Stimulated activated CD4-positive, alpha-beta T cell treated with anti-CD3 and anti-CD28 coated beads, Interleukin-1b, Interleukin-23, amount 100 ng/mL, for 4 hours (primary cell): ENCODE data around the gene HEPACAM.

ENCODE experiments used
- DNase-seq, 2 donors: peaks; one replicate each; pipeline ENCODE4 v3.0.0-alpha.2; 2020; ENCODE audit warnings: low read depth in 2 of 2

The HEPACAM gene

GRCh38 chr11:124886476-124886875 is 49.4 kb downstream of the HEPACAM start:
- DNase-seq: no peak

GRCh38 chr11:124884869-124885479 is 50.9 kb downstream of the HEPACAM start:
- no peak for DNase-seq

GRCh38 chr11:124884340-124884739 is 51.5 kb downstream of the HEPACAM start:
- DNase-seq: no peak

- DNase-seq: no peak
These were observed 53.3 kb downstream of the HEPACAM start for GRCh38 chr11:124882339-124883071.

- no peak for DNase-seq
These were observed 54.9 kb downstream of the HEPACAM start for GRCh38 chr11:124880958-124881357.

- DNase-seq: no peak
These were observed 55.6 kb downstream of the HEPACAM start for GRCh38 chr11:124880290-124880611.

GRCh38 chr11:124879493-124880289 is 56.2 kb downstream of the HEPACAM start:
- no peak for DNase-seq

GRCh38 chr11:124878759-124879492 is 56.9 kb downstream of the HEPACAM start:
- no peak for DNase-seq

- no peak for DNase-seq
These were observed 57.7 kb downstream of the HEPACAM start for GRCh38 chr11:124877910-124878758.

- no peak for DNase-seq
These were observed 58.3 kb downstream of the HEPACAM start for GRCh38 chr11:124877631-124877909.

GRCh38 chr11:124876818-124877630 is 58.8 kb downstream of the HEPACAM start:
- DNase-seq: no peak

- DNase-seq: peak; percentile 67 to 71
These were observed 59.7 kb downstream of the HEPACAM start for GRCh38 chr11:124875943-124876817.

- DNase-seq: no peak
These were observed 60.4 kb downstream of the HEPACAM start for GRCh38 chr11:124875401-124875800.

GRCh38 chr11:124874571-124875255 is 61.1 kb downstream of the HEPACAM start:
- DNase-seq: no peak

- no peak for DNase-seq
These were observed 61.9 kb downstream of the HEPACAM start for GRCh38 chr11:124873951-124874350.

- DNase-seq: no peak
These were observed 63.1 kb downstream of the HEPACAM start for GRCh38 chr11:124872741-124873140.

- DNase-seq: no peak
These were observed 63.6 kb downstream of the HEPACAM start for GRCh38 chr11:124872280-124872679.

GRCh38 chr11:124870430-124870829 is 65.4 kb downstream of the HEPACAM start:
- DNase-seq: no peak

- no peak for DNase-seq
These were observed 65.9 kb downstream of the HEPACAM start for GRCh38 chr11:124869856-124870387.
